NCI-H526 treated with DMSO at 0.1 percent for 48 hours (cell line): ENCODE measurements around the gene DDX39B.

Source experiments
- DNase-seq: peaks from one replicate; lab custom pipeline; 2025; lab: John Stamatoyannopoulos, UW

DDX39B gene

GRCh38 chr6:31485055-31485454, 56.7 kb downstream of the DDX39B start:
- no peak for DNase-seq

- DNase-seq = no peak
These were observed 58.4 kb downstream of the DDX39B start for GRCh38 chr6:31483392-31483791.

GRCh38 chr6:31480574-31480973, 61.2 kb downstream of the DDX39B start:
- DNase-seq = no peak
